Measurements from ENCODE around the gene ATAD3C. TPM values are rescaled to one million over a fixed set of nuclear protein-coding genes. Genes with fewer than 3 reads are reported as not detected.
A peak's percentile ranks its signal among the peaks of the same experiment; 100 is the strongest.
"Not testable (repeated sequence)": the region's sequence is repeated elsewhere in the genome, so short reads cannot be mapped to it uniquely, and the experiment has no call there.

ATAD3C gene
- total RNA-seq, 1 experiment from 2014 or later = not detected

GRCh38 chr1:1442069-1442770, 7.3 kb upstream of the ATAD3C start:
- no peak for DNase-seq (ENCODE audit: low read depth)

GRCh38 chr1:1446631-1447030, 2.9 kb upstream of the ATAD3C start:
- not testable (repeated sequence) for DNase-seq (ENCODE audit: low read depth)

GRCh38 chr1:1450616-1451015, 1.1 kb downstream of the ATAD3C start:
- DNase-seq (ENCODE audit: low read depth) = not testable (repeated sequence)

- no peak for DNase-seq (ENCODE audit: low read depth)
Observed at GRCh38 chr1:1451696-1452364, 2.3 kb downstream of the ATAD3C start.

GRCh38 chr1:1452365-1452739, 2.9 kb downstream of the ATAD3C start:
- not testable (repeated sequence) for DNase-seq (ENCODE audit: low read depth)

GRCh38 chr1:1452882-1453281, 3.4 kb downstream of the ATAD3C start:
- DNase-seq (ENCODE audit: low read depth) = no peak

- DNase-seq (ENCODE audit: low read depth) = not testable (repeated sequence)
Observed at GRCh38 chr1:1454286-1455056, 5.0 kb downstream of the ATAD3C start.

GRCh38 chr1:1455366-1455884, 5.9 kb downstream of the ATAD3C start:
- no peak for DNase-seq (ENCODE audit: low read depth)

- DNase-seq (ENCODE audit: low read depth) = not testable (repeated sequence)
Observed at GRCh38 chr1:1455934-1456333, 6.4 kb downstream of the ATAD3C start.

- DNase-seq (ENCODE audit: low read depth) = not testable (repeated sequence)
Observed at GRCh38 chr1:1456683-1457255, 7.3 kb downstream of the ATAD3C start.

GRCh38 chr1:1459156-1459555, 9.7 kb downstream of the ATAD3C start:
- not testable (repeated sequence) for DNase-seq (ENCODE audit: low read depth)

GRCh38 chr1:1459711-1460110, 10.2 kb downstream of the ATAD3C start:
- not testable (repeated sequence) for DNase-seq (ENCODE audit: low read depth)

GRCh38 chr1:1460540-1461130, 11.1 kb downstream of the ATAD3C start:
- no peak for DNase-seq (ENCODE audit: low read depth)

- DNase-seq (ENCODE audit: low read depth) = no peak
Observed at GRCh38 chr1:1461721-1462317, 12.3 kb downstream of the ATAD3C start.

GRCh38 chr1:1462318-1462966, 13.0 kb downstream of the ATAD3C start:
- peak; percentile 35 for DNase-seq (ENCODE audit: low read depth)

GRCh38 chr1:1463312-1463711, 13.8 kb downstream of the ATAD3C start:
- DNase-seq (ENCODE audit: low read depth) = no peak

GRCh38 chr1:1468196-1468985, 18.9 kb downstream of the ATAD3C start:
- DNase-seq (ENCODE audit: low read depth) = not testable (repeated sequence)

- DNase-seq (ENCODE audit: low read depth) = peak; percentile 57
Observed at GRCh38 chr1:1470626-1471388, 21.3 kb downstream of the ATAD3C start.
